Stomach smooth muscle (tissue), 2 donors: ENCODE data around the gene DNAAF3.

Experiments
- H3K27ac ChIP-seq: one replicate; pipeline ENCODE4 v1.7.0; 2013; ENCODE audit warnings: mild to moderate bottlenecking, low read length, inconsistent platforms
- H3K27me3 ChIP-seq, 2 donors: one replicate each; pipeline ENCODE4 v1.7.0; 2013; ENCODE audit warnings: low read length in 2 of 2; ENCODE audit not compliant: insufficient read depth in 2 of 2, control insufficient read depth in 1 of 2
- H3K36me3 ChIP-seq, 2 donors: one replicate each; pipeline ENCODE4 v1.7.0; 2013; ENCODE audit warnings: low read length in 2 of 2; ENCODE audit not compliant: control insufficient read depth in 2 of 2, insufficient read depth in 2 of 2
- H3K4me1 ChIP-seq: one replicate; pipeline ENCODE4 v1.7.0; 2013; ENCODE audit warnings: low read length; ENCODE audit not compliant: control insufficient read depth, insufficient read depth
- H3K4me3 ChIP-seq, 2 donors: one replicate each; pipeline ENCODE4 v1.7.0; 2013; ENCODE audit warnings: low read length in 2 of 2
- H3K9ac ChIP-seq, 2 donors: one replicate each; pipeline ENCODE4 v1.7.0; 2013; ENCODE audit warnings: low read length in 2 of 2, mild to moderate bottlenecking in 1 of 2
- H3K9me3 ChIP-seq, 2 donors: one replicate each; pipeline ENCODE4 v1.7.0; 2013; ENCODE audit warnings: low read length in 2 of 2; ENCODE audit not compliant: control insufficient read depth in 2 of 2
- donor health status: healthy.
- donor health status: Pancreatic carcinoma.

Gene DNAAF3

DNA sequence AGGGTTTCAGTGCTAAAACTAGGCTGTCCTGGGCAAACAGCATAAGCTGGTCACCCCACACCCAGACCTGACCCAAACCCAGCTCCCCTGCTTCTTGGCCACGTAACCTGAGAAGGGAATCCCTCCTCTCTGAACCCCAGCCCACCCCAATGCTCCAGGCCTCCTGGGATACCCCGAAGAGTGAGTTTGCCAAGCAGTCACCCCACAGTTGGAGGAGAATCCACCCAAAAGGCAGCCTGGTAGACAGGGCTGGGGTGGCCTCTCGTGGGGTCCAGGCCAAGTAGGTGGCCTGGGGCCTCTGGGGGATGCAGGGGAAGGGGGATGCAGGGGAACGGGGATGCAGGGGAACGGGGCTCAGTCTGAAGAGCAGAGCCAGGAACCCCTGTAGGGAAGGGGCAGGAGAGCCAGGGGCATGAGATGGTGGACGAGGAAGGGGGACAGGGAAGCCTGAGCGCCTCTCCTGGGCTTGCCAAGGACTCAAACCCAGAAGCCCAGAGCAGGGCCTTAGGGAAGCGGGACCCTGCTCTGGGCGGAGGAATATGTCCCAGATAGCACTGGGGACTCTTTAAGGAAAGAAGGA, 51.8 kb downstream of the DNAAF3 start:
- peaks cover 0 to 4% of the 10 kb centered on the region in 2 donors for H3K36me3 ChIP-seq
- no peaks in the 10 kb centered on the region for H3K9me3 ChIP-seq
- H3K4me1 ChIP-seq: peaks cover 70% of the 10 kb centered on the region
- peak overlapping the region; percentile 82 to 95 for H3K9ac ChIP-seq
- H3K27me3 ChIP-seq: no peaks in the 10 kb centered on the region
- peak overlapping the region in 1 of 2 donors; percentile 97 for H3K4me3 ChIP-seq
- peak overlapping the region; percentile 98 for H3K27ac ChIP-seq

DNA sequence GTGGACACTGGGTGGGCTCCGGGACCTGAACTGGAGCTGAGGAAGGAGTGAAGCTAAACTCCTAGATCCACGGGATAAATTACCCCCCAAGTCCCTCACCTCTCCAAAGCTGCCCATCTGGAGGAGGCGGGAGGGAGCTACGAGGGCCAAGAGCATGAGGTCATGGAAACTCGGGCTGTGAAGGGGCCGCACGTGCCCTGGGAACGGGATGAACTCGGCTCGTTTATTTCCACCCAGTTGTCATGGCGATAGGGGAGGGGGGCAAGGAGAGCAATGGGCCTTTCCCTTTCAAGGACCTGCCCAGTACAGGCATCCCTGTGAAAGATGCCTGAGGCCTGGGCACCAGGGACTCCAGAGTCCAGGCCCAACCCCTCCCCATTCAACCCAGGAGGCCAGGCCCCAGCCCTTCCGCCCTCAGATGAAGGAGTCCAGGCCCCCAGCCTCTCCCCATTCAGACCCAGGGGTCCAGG, 52.8 kb downstream of the DNAAF3 start:
- Histone ChIP-seq H3K27me3 (no peaks in the 10 kb centered on the region), H3K4me3 (peak overlapping the region; percentile 21 to 66), H3K9me3 (no peaks in the 10 kb centered on the region), H3K36me3 (peaks cover 0 to 13% of the 10 kb centered on the region in 2 donors), H3K27ac (peak overlapping the region; percentile 98), H3K9ac (peak overlapping the region; percentile 84 to 95), H3K4me1 (peaks cover 78% of the 10 kb centered on the region)

DNA sequence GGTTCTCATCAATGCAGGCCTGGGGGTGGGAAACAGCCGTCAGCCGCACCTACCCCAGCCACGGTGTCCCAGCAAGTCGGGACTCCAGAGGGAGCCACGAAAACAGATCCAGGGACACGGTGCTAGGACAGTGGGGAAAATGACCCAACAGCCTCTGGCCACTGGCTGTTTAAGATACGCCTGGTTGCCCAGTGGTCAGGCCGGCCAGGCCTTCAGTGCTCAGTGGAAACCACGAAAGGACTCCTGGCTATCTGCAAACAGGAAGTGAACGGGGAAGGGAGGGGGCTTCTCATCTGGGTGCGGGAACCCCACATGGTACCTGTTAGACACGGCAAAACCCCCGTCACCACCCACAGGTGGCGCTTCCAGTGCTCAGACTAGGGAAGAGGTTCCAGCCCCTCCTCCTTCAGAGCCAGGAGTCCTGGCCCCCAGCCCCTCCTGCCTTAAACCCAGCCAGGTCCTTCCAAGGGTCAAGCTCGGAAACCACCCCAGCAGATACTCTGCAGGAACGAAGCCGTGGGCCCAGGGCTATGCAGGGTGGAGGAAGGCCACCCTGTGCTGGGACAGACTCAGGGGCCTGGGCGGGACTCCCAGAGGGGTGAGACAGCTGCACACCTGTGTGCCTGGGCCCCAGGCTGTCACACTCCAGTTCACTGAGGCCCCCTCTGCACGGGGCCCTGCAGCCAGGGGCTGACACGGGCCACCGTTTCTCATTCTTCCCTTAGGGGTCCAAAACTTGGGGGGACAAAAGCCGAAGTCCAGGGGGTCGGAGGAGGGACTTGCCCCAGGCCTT, 53.4 kb downstream of the DNAAF3 start:
- Histone ChIP-seq H3K9ac (peak overlapping the region; percentile 56 to 84), H3K9me3 (no peaks in the 10 kb centered on the region), H3K4me1 (peaks cover 73% of the 10 kb centered on the region)

DNA sequence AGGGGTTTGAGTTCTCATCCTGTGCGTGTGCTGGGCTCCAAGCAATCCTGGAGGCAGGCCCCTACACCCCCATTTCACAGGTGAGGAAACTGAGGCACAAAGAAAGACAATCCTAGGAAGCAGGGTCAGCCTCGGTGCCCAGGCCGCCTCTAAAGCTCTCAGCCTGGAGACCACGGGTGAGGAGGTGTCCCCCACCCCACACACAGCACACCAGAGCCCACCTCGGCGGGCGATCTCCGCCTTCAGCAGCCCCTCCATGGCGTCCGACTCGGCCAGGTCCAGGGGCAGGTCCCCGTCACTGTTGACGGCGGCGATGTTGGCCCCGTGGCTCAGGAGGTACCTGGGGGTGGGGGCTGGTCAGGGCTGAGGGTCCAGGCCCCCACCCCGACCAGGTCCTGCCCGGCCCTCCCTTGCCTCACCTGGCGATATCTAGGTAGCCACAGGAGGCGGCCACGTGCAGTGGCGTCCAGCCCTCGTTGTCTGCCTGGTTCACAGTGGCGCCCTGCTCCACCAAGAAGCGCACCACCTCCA, 54.1 kb downstream of the DNAAF3 start:
- H3K27me3 ChIP-seq: no peaks in the 10 kb centered on the region
- peaks cover 0 to 13% of the 10 kb centered on the region in 2 donors for H3K36me3 ChIP-seq
- H3K9me3 ChIP-seq: no peaks in the 10 kb centered on the region
- H3K27ac ChIP-seq: peak overlapping the region; percentile 98
- peak overlapping the region; percentile 21 to 66 for H3K4me3 ChIP-seq
- peak overlapping the region in 1 of 2 donors; percentile 84 for H3K9ac ChIP-seq
- H3K4me1 ChIP-seq: peaks cover 73% of the 10 kb centered on the region

More for the DNA sequence above, 53.4 kb downstream of the DNAAF3 start:
- H3K4me3 ChIP-seq: peak overlapping the region; percentile 21 to 66
- peak overlapping the region; percentile 98 for H3K27ac ChIP-seq
- H3K36me3 ChIP-seq: peaks cover 0 to 13% of the 10 kb centered on the region in 2 donors
- H3K27me3 ChIP-seq: no peaks in the 10 kb centered on the region

- peak overlapping the region; percentile 98 for H3K27ac ChIP-seq
- H3K9me3 ChIP-seq: no peaks in the 10 kb centered on the region
- no peaks in the 10 kb centered on the region for H3K27me3 ChIP-seq
- peaks cover 69% of the 10 kb centered on the region for H3K4me1 ChIP-seq
- peaks cover 0 to 17% of the 10 kb centered on the region in 2 donors for H3K36me3 ChIP-seq
- peak overlapping the region; percentile 54 to 60 for H3K9ac ChIP-seq
- H3K4me3 ChIP-seq: peak overlapping the region in 1 of 2 donors; percentile 59
These were observed 55.1 kb downstream of the DNAAF3 start for GRCh38 chr19:55111238-55111831.

DNA sequence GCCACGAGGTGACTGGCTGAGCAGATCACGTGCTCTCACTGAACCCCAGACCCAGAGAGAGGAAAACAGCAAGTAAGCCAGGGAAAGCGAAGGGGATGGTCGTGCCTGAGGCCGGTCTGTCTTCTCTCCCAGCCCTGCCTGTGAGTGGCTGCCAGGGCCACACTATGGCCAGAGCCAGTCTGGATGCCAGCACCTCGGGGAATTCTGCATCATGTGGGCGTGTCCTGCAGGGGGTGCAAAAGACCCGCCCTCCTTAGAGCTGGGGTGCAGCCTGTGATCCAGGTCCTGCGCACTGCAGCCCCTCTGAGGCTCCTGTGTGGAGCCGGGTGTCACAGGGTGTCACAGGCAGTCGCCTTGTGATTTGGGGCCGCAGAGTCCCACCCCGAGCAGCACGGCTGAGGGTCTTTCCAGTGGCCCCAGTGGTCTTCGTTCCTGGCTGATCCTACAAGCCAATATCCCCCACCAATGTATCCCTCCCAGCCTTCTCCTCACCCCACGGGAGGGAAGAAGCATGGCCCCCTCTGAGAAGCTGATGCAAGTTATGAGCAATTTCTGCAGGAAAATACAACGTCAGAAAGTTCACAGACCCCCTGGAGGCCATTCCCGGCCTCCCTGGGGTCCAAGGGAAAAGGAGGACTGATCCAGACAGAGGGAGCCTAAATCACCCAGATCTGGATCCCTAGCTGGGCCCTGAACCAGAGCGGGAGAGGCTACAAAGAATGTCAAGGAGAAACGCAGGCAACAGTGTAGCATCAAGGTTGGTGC, 56.7 kb downstream of the DNAAF3 start:
- H3K27ac ChIP-seq: peak overlapping the region; percentile 66
- no peak overlapping the region for H3K9ac ChIP-seq
- no peak overlapping the region for H3K4me3 ChIP-seq
- no peaks in the 10 kb centered on the region for H3K9me3 ChIP-seq
- H3K4me1 ChIP-seq: peaks cover 53% of the 10 kb centered on the region
- no peaks in the 10 kb centered on the region for H3K27me3 ChIP-seq
- peaks cover 4 to 30% of the 10 kb centered on the region in 2 donors for H3K36me3 ChIP-seq
